Epithelial cell of esophagus (primary cell): Measurements from ENCODE around the gene AKAP13.

Experiments
- DNase-seq: peaks from one replicate; pipeline ENCODE4 v3.0.0; 2010; ENCODE audit warnings: low read depth
- H3K4me3 ChIP-seq: 2 replicates; pipeline ENCODE4 v1.5.1; 2011; ENCODE audit warnings: mild to moderate bottlenecking, low read length, control low read depth
- CTCF ChIP-seq: IDR thresholded peaks from 2 replicates; pipeline ENCODE4 v1.5.1; 2011; ENCODE audit warnings: low read depth, mild to moderate bottlenecking, low read length, control low read depth, inconsistent platforms; ENCODE audit not compliant: insufficient read depth; ENCODE audit errors: missing control alignments

The AKAP13 gene

GRCh38 chr15:85757939-85758654 is 377.7 kb downstream of the AKAP13 start:
- DNase-seq: no peak
- no peak overlapping the region for H3K4me3 ChIP-seq
- no peak for TF ChIP-seq CTCF

GRCh38 chr15:85758655-85758978 is 378.2 kb downstream of the AKAP13 start:
- no peak overlapping the region for H3K4me3 ChIP-seq
- DNase-seq: no peak
- no peak for TF ChIP-seq CTCF

- no peak overlapping the region for H3K4me3 ChIP-seq
- TF ChIP-seq CTCF: no peak
- DNase-seq: no peak
These were observed 379.0 kb downstream of the AKAP13 start for GRCh38 chr15:85759376-85759775.

- DNase-seq: no peak
- TF ChIP-seq CTCF: no peak
- no peak overlapping the region for H3K4me3 ChIP-seq
These were observed 379.6 kb downstream of the AKAP13 start for GRCh38 chr15:85760049-85760448.

- H3K4me3 ChIP-seq: no peak overlapping the region
- DNase-seq: peak; percentile 20
- TF ChIP-seq CTCF: peak; percentile 7
These were observed 380.3 kb downstream of the AKAP13 start for GRCh38 chr15:85760531-85761371.

GRCh38 chr15:85761635-85762034 is 381.2 kb downstream of the AKAP13 start:
- DNase-seq: peak; percentile 90
- no peak for TF ChIP-seq CTCF

More at GRCh38 chr15:85761635-85762034, 381.2 kb downstream of the AKAP13 start:
- no peak overlapping the region for H3K4me3 ChIP-seq
